ENCODE results near the gene TNFRSF21. TPM values are rescaled to one million over a fixed set of nuclear protein-coding genes. Genes with fewer than 3 reads are reported as not detected.

TNFRSF21 gene
- total RNA-seq, 2 experiments from 2014 or later, result 2.3 to 2.5 TPM

GRCh38 chr6:47292944-47293343, 16.8 kb downstream of the TNFRSF21 start:
- peaks cover 9% of the 10 kb centered on the region for H3K27me3 Mint-ChIP-seq
- ATAC-seq (no peak), DNase-seq (no peak)
- intact Hi-C loops (cut with micrococcal nuclease), result no loop called here
- no peak overlapping the region for H3K27ac Mint-ChIP-seq
- peaks cover 9% of the 10 kb centered on the region for H3K9me3 Mint-ChIP-seq
- ChIA-PET POLR2A (no interaction called here), CTCF (interaction anchor here (2.0 kb wide), 1 partner anchor 11 kb away, joined by 4 read pairs; no protein-coding TSS in a partner anchor)
- no peaks in the 10 kb centered on the region for H3K4me1 Mint-ChIP-seq (ENCODE audit: low read depth)
- no peaks in the 10 kb centered on the region for H3K36me3 Mint-ChIP-seq (ENCODE audit: low read depth)
- no peak for TF ChIP-seq CTCF (IDR thresholded peaks at IDR 0.05)
- H3K4me3 Mint-ChIP-seq, result no peak overlapping the region

GRCh38 chr6:47292027-47292426, 17.7 kb downstream of the TNFRSF21 start:
- Mint-ChIP-seq H3K4me1 (ENCODE audit: low read depth) (no peaks in the 10 kb centered on the region), H3K9me3 (peaks cover 9% of the 10 kb centered on the region), H3K27ac (no peak overlapping the region), H3K27me3 (peaks cover 9% of the 10 kb centered on the region), H3K36me3 (ENCODE audit: low read depth) (no peaks in the 10 kb centered on the region), H3K4me3 (no peak overlapping the region)
- intact Hi-C loops (cut with micrococcal nuclease), result no loop called here
- no peak for TF ChIP-seq CTCF (IDR thresholded peaks at IDR 0.05)
- POLR2A ChIA-PET, result no interaction called here
- ATAC-seq (no peak), DNase-seq (no peak)
- CTCF ChIA-PET, result interaction anchor here (2.0 kb wide), 1 partner anchor 12 kb away, joined by 4 read pairs; no protein-coding TSS in a partner anchor

- intact Hi-C loops (cut with micrococcal nuclease), result no loop called here
- Mint-ChIP-seq H3K27me3 (peaks cover 6% of the 10 kb centered on the region), H3K36me3 (ENCODE audit: low read depth) (no peaks in the 10 kb centered on the region), H3K27ac (no peak overlapping the region), H3K4me3 (no peak overlapping the region), H3K4me1 (ENCODE audit: low read depth) (no peaks in the 10 kb centered on the region), H3K9me3 (peaks cover 9% of the 10 kb centered on the region)
- no peak for TF ChIP-seq CTCF (IDR thresholded peaks at IDR 0.05)
- ChIA-PET CTCF (interaction anchor here (1.4 kb wide), 1 partner anchor 10 kb away, joined by 3 read pairs; no protein-coding TSS in a partner anchor), POLR2A (interaction anchor here (0.5 kb wide), 1 partner anchor 724 kb away, joined by 3 read pairs; no protein-coding TSS in a partner anchor)
- DNase-seq (no peak), ATAC-seq (no peak)
These were observed 19.4 kb downstream of the TNFRSF21 start for GRCh38 chr6:47290124-47290834.

- no peak for TF ChIP-seq CTCF (IDR thresholded peaks at IDR 0.05)
- CTCF ChIA-PET, result interaction anchor here (1.5 kb wide), 1 partner anchor 433 kb away, joined by 3 read pairs; no protein-coding TSS in a partner anchor
- POLR2A ChIA-PET, result no interaction called here
- intact Hi-C loops (cut with micrococcal nuclease), result no loop called here
- peaks cover 9% of the 10 kb centered on the region for H3K9me3 Mint-ChIP-seq
- no peaks in the 10 kb centered on the region for H3K36me3 Mint-ChIP-seq (ENCODE audit: low read depth)
- DNase-seq (no peak), ATAC-seq (no peak)
- no peaks in the 10 kb centered on the region for H3K27me3 Mint-ChIP-seq
- H3K27ac Mint-ChIP-seq, result no peak overlapping the region
- H3K4me3 Mint-ChIP-seq, result no peak overlapping the region
- H3K4me1 Mint-ChIP-seq (ENCODE audit: low read depth), result no peaks in the 10 kb centered on the region
These were observed 21.2 kb downstream of the TNFRSF21 start for GRCh38 chr6:47288267-47289090.

- TF ChIP-seq CTCF (IDR thresholded peaks at IDR 0.05), result no peak
- intact Hi-C loops (cut with micrococcal nuclease), result no loop called here
- CTCF ChIA-PET, result no interaction called here
- ATAC-seq (no peak), DNase-seq (no peak)
- Mint-ChIP-seq H3K4me1 (ENCODE audit: low read depth) (peaks cover 4% of the 10 kb centered on the region), H3K27ac (no peak overlapping the region), H3K36me3 (ENCODE audit: low read depth) (no peaks in the 10 kb centered on the region), H3K9me3 (peaks cover 9% of the 10 kb centered on the region), H3K4me3 (no peak overlapping the region), H3K27me3 (no peaks in the 10 kb centered on the region)
- POLR2A ChIA-PET, result no interaction called here
These were observed 23.4 kb downstream of the TNFRSF21 start for GRCh38 chr6:47286301-47286700.

Measured in activated CD8-positive, alpha-beta T cell treated with anti-CD3 and anti-CD28 coated beads for 36 hours (primary cell).